Cardiac fibroblast (primary cell): Measurements from ENCODE around the gene TCF12.
"Not testable (repeated sequence)": the region's sequence is repeated elsewhere in the genome, so short reads cannot be mapped to it uniquely, and the experiment has no call there.

Experiments used
- DNase-seq, 2 donors: peaks; one replicate each; pipeline versions ENCODE4 v3.0.0 to v3.0.0-alpha.2; 2010; ENCODE audit warnings: low read depth in 2 of 2
- H3K4me3 ChIP-seq, 2 donors: replicated peaks in 1 of 2; 1 replicate in 1 of 2; 2 replicates in 1 of 2; pipeline ENCODE4 v1.5.1; 2011; ENCODE audit warnings: low read depth in 2 of 2, low read length in 2 of 2, mild to moderate bottlenecking in 2 of 2, moderate library complexity in 1 of 2
- CTCF ChIP-seq: IDR thresholded peaks from one replicate; pipeline ENCODE4 v1.5.1; 2011; ENCODE audit warnings: low read depth, mild to moderate bottlenecking, low read length, inconsistent platforms

Gene TCF12

GRCh38 chr15:56950979-56951378, 32.5 kb downstream of the TCF12 start:
- DNase-seq: no peak
- H3K4me3 ChIP-seq: no peak overlapping the region
- TF ChIP-seq CTCF: no peak

GRCh38 chr15:56953790-56954189, 35.3 kb downstream of the TCF12 start:
- H3K4me3 ChIP-seq: no peak overlapping the region
- DNase-seq: no peak
- no peak for TF ChIP-seq CTCF

- not testable (repeated sequence) for DNase-seq, H3K4me3 ChIP-seq
These were observed 36.6 kb downstream of the TCF12 start for GRCh38 chr15:56955011-56955410.

- no peak overlapping the region for H3K4me3 ChIP-seq
- no peak for TF ChIP-seq CTCF
- no peak for DNase-seq
These were observed 38.1 kb downstream of the TCF12 start for GRCh38 chr15:56956538-56956937.

GRCh38 chr15:56957812-56958406, 39.5 kb downstream of the TCF12 start:
- TF ChIP-seq CTCF: no peak
- H3K4me3 ChIP-seq: no peak overlapping the region
- no peak for DNase-seq

GRCh38 chr15:56959318-56959648, 40.8 kb downstream of the TCF12 start:
- no peak for DNase-seq
- no peak for TF ChIP-seq CTCF

GRCh38 chr15:56960116-56960515, 41.7 kb downstream of the TCF12 start:
- TF ChIP-seq CTCF: no peak
- H3K4me3 ChIP-seq: no peak overlapping the region
- DNase-seq: peak in 1 of 2 donors; percentile 29

More at GRCh38 chr15:56959318-56959648, 40.8 kb downstream of the TCF12 start:
- H3K4me3 ChIP-seq: no peak overlapping the region
